ENCODE data around the gene RTEL1. TPM values are rescaled to one million over a fixed set of nuclear protein-coding genes. Genes with fewer than 3 reads are reported as not detected.
"Not testable (repeated sequence)": the region's sequence is repeated elsewhere in the genome, so short reads cannot be mapped to it uniquely, and the experiment has no call there.

Gene RTEL1
- total RNA-seq, 2 donors from 2014 or later, result 4.8 to 9.2 TPM

DNA sequence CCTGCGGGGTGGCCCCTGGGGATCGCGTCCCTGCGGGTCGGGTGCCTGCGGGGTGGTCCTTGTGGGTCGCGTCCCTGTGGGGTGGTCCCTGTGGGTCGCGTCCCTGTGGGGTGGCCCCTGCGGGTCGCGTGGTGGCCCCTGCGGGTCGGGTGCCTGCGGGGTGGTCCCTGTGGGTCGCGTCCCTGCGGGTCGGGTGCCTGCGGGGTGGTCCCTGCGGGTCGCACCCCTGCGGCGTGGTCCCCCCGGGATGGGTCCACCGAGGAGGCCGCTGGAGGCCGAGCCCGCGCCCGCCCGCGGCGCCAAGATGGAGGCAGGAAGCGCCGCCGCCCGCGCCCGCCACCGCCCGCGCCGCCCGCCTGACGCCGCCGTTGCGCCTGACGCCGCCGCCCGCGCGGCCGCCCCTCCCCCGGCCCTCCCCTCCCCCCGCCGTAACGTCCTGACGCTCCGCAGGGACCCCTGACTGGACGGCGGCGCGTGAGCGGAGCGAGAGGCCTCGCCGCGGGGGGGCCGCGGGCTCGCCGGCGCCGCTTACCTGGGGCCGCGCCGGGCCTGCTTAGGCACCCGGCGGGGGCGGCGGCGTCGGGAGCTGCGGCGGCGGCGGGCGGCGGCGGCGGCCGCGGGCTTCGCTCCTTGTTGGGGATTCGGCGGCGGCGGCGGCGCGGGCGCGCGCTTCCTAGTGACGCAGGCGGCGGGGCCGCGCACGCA lies 31.5 kb upstream of the RTEL1 start, which contains the start of gene GMEB2:
GMEB2 (minus strand) TSS at position 678 of the 705 bp plus-strand sequence. CDS start 7,704 bp downstream, outside the sequence.
- Histone ChIP-seq H3K27ac (peak within 1 kb of the TSS; percentile 98), H3K4me3 (peak within 1 kb of the TSS; percentile 87 to 98), H3K4me1 (peaks cover 0 to 37% of the 10 kb centered on the region in 2 donors), H3K36me3 (no peaks in the 10 kb centered on the region), H3K9me3 (no peaks in the 10 kb centered on the region), H3K27me3 (no peaks in the 10 kb centered on the region)
- DNase-seq (ENCODE audit: low spot score), result no peak
- TF ChIP-seq, protein P1, sequence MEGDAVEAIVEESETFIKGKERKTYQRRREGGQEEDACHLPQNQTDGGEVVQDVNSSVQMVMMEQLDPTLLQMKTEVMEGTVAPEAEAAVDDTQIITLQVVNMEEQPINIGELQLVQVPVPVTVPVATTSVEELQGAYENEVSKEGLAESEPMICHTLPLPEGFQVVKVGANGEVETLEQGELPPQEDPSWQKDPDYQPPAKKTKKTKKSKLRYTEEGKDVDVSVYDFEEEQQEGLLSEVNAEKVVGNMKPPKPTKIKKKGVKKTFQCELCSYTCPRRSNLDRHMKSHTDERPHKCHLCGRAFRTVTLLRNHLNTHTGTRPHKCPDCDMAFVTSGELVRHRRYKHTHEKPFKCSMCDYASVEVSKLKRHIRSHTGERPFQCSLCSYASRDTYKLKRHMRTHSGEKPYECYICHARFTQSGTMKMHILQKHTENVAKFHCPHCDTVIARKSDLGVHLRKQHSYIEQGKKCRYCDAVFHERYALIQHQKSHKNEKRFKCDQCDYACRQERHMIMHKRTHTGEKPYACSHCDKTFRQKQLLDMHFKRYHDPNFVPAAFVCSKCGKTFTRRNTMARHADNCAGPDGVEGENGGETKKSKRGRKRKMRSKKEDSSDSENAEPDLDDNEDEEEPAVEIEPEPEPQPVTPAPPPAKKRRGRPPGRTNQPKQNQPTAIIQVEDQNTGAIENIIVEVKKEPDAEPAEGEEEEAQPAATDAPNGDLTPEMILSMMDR (IDR thresholded peaks at IDR 0.05), result no peak

DNA sequence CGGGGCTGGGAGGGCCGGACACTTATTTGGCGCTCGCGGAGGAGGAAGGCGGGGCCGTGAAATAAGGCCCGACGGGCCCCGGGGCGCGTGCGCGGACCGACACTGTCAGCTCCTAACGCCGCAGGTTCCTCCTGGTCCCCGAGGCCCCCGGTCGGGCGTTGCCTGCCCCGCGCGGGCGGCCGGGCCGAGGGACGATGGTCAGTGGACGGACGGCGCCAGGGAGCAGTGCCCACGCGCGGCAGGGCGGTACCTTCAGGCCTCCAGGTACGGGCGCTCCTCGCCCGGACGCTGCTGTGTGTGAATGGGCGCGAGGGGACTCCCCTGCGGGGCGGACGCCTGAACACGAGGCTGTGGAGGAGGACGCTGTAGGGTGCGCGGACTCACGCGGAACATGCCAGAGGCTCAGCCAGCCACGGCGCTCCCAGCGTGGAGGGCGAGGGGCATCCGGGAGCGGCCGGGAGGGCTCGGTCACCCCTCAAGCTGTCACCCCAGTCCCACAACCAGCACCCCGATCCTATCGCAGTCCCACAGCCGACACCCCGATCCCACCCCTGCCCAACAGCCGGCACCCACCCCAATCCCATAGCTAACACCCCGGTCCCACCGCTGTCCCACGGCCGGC lies 30.9 kb upstream of the RTEL1 start:
- Histone ChIP-seq H3K27ac (peak overlapping the region; percentile 98), H3K4me1 (peaks cover 0 to 37% of the 10 kb centered on the region in 2 donors), H3K9me3 (no peaks in the 10 kb centered on the region), H3K36me3 (no peaks in the 10 kb centered on the region), H3K27me3 (no peaks in the 10 kb centered on the region), H3K4me3 (peak overlapping the region; percentile 83 to 98)
- peak; percentile 97 for DNase-seq (ENCODE audit: low spot score)
- TF ChIP-seq, protein P1 (IDR thresholded peaks at IDR 0.05), result no peak

DNA sequence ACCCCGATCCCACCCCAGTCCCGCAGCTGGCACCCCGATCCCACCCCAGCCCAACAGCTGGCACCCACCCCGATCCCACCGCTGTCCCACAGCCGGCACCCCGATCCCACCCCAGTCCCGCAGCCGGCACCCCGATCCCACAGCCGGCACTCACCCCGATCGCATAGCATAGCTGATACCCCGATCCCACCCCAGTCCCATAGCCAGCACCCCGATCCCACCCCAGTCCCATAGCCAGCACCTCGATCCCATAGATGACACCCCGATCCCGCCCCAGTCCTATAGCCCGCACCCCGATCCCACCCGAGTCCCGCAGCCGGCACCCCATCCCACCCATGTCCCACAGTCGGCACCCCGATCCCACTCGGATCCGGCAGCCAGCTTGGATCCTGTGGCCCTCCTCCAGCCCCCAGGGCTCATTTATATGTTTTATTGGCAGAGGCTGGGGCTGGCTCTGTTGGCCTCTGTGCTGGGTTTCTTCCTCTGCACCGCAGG lies 30.3 kb upstream of the RTEL1 start:
- Histone ChIP-seq H3K9me3 (no peaks in the 10 kb centered on the region), H3K4me3 (peak overlapping the region; percentile 83 to 98), H3K4me1 (peaks cover 0 to 37% of the 10 kb centered on the region in 2 donors), H3K27ac (peak overlapping the region; percentile 98), H3K36me3 (no peaks in the 10 kb centered on the region), H3K27me3 (no peaks in the 10 kb centered on the region)
- TF ChIP-seq, protein P1 (IDR thresholded peaks at IDR 0.05), result no peak
- DNase-seq (ENCODE audit: low spot score), result no peak

DNA sequence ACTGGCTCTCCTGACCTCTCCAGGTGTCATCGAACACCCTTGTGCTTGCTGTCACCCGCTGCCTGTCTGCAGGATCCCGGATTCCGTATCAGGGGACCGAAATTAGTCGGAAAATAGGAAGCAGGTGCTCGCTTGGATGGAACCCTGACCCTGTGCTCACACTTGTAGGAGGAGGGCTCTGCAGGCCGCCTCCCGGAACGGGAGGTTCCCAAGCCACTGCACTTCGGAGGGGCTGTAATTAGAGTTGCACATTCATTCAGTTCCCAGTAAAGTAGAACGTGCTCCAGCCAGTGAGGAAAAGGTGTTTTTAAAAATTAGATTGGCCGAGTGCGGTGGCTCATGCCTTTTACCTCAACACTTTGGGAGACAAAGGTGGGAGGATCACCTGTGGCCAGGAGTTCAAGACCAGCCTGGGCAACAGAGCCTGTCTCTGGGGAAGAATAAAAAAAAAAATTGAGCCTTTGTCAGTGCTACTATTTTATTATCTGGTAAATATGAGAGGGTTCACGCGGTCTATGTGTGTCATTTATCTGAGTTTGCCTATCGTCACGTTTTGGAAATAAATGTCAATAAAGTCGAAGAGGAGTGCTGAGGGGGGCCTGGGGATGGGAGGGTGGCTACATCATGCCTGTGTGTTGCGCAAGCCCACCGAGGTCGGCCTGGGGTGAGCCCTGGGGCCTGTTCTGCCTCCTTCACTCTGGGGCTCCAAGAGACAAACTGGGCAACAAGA lies 29.7 kb upstream of the RTEL1 start:
- TF ChIP-seq, protein P1 (IDR thresholded peaks at IDR 0.05), result no peak
- H3K36me3 ChIP-seq, result no peaks in the 10 kb centered on the region
- peak overlapping the region; percentile 98 for H3K27ac ChIP-seq
- peak overlapping the region; percentile 83 to 98 for H3K4me3 ChIP-seq
- H3K27me3 ChIP-seq, result no peaks in the 10 kb centered on the region
- DNase-seq (ENCODE audit: low spot score), result peak; percentile 73
- H3K9me3 ChIP-seq, result no peaks in the 10 kb centered on the region
- H3K4me1 ChIP-seq, result peaks cover 0 to 37% of the 10 kb centered on the region in 2 donors

GRCh38 chr20:63630956-63631355 lies 27.2 kb upstream of the RTEL1 start:
- Histone ChIP-seq H3K27ac (peak overlapping the region; percentile 29), H3K4me1 (peaks cover 0 to 27% of the 10 kb centered on the region in 2 donors)
- H3K4me3 ChIP-seq; H3K9me3 ChIP-seq; H3K27me3 ChIP-seq; H3K36me3 ChIP-seq; DNase-seq (ENCODE audit: low spot score): not testable (repeated sequence)

GRCh38 chr20:63631426-63631825 lies 26.7 kb upstream of the RTEL1 start:
- H3K27ac ChIP-seq, result peak overlapping the region; percentile 29
- H3K27me3 ChIP-seq, result not testable (repeated sequence)

More at GRCh38 chr20:63631426-63631825, 26.7 kb upstream of the RTEL1 start:
- DNase-seq (ENCODE audit: low spot score); H3K4me3 ChIP-seq; H3K9me3 ChIP-seq; H3K36me3 ChIP-seq: not testable (repeated sequence)
- peaks cover 0 to 25% of the 10 kb centered on the region in 2 donors for H3K4me1 ChIP-seq

Data from right atrium auricular region (tissue), 2 donors.